ENCODE results near the gene ZNF70. TPM values are rescaled to one million over a fixed set of nuclear protein-coding genes. Genes with fewer than 3 reads are reported as not detected.

ZNF70 gene
- total RNA-seq, 2 experiments from 2014 or later: 1.7 TPM

GRCh38 chr22:23689414-23689813 lies 61.5 kb downstream of the ZNF70 start:
- ChIA-PET POLR2A (no interaction called here), CTCF (no interaction called here)
- Mint-ChIP-seq H3K4me1 (ENCODE audit: low read depth) (no peaks in the 10 kb centered on the region), H3K4me3 (no peak overlapping the region), H3K9me3 (no peaks in the 10 kb centered on the region), H3K36me3 (ENCODE audit: low read depth) (peaks cover 16% of the 10 kb centered on the region), H3K27me3 (no peaks in the 10 kb centered on the region), H3K27ac (no peak overlapping the region)
- ATAC-seq (no peak), DNase-seq (no peak)
- no peak for TF ChIP-seq CTCF (IDR thresholded peaks at IDR 0.05)
- intact Hi-C loops (cut with micrococcal nuclease): no loop called here

Other genes starting within 250 kb of the ZNF70 start
- not detected for gene IGLL1, start 170.8 kb downstream of the ZNF70 start, total RNA-seq
- gene DRICH1, start 118.8 kb downstream of the ZNF70 start, total RNA-seq: under 1 TPM in 1 of 2 experiments, not detected in 1; 0.23 TPM
- gene RGL4, start 60.1 kb downstream of the ZNF70 start, total RNA-seq: 10 to 100 TPM; 11.9 to 16.7 TPM
- gene VPREB3, start 3.3 kb upstream of the ZNF70 start, total RNA-seq: not detected
- gene C22orf15, start 11.9 kb upstream of the ZNF70 start, total RNA-seq: 1 to 10 TPM; 1.1 to 2.1 TPM
- gene CHCHD10, start 16.9 kb upstream of the ZNF70 start, total RNA-seq: 100 to 1,000 TPM; 197 to 212 TPM
- gene MMP11, start 21.7 kb upstream of the ZNF70 start, total RNA-seq: 1 to 10 TPM in 1 of 2 experiments, under 1 TPM in 1; 0.85 to 1.4 TPM
- 10 to 100 TPM; 82.8 to 86.3 TPM for gene SMARCB1, start 35.9 kb upstream of the ZNF70 start, total RNA-seq
- gene DERL3, start 87.9 kb upstream of the ZNF70 start, total RNA-seq: 1 to 10 TPM; 5.4 to 7.6 TPM
- 1 to 10 TPM; 8.0 to 8.6 TPM for gene SLC2A11, start 106.8 kb upstream of the ZNF70 start, total RNA-seq
- 1,000 to 10,000 TPM; 1,485 to 1,525 TPM for gene MIF, start 143.3 kb upstream of the ZNF70 start, total RNA-seq
- gene GSTT2B, start 210.1 kb upstream of the ZNF70 start, total RNA-seq: not detected
- gene DDTL, start 215.8 kb upstream of the ZNF70 start, total RNA-seq: not detected
- gene DDT, start 223.3 kb upstream of the ZNF70 start, total RNA-seq: 100 to 1,000 TPM; 116 to 119 TPM
- gene GSTT2, start 229.0 kb upstream of the ZNF70 start, total RNA-seq: not detected

Data from activated CD8-positive, alpha-beta T cell treated with anti-CD3 and anti-CD28 coated beads for 36 hours (primary cell).